ENCODE data around the gene COL11A2. TPM values are rescaled to one million over a fixed set of nuclear protein-coding genes. Genes with fewer than 3 reads are reported as not detected.
A peak's percentile ranks its signal among the peaks of the same experiment; 100 is the strongest.

The COL11A2 gene
- 1.3 and 2.7 TPM in 2 replicates for total RNA-seq (2014; rRNA removed; shearing (Covaris generic))
- polyA plus RNA-seq (2016; fragmentation: Nextera tagmentation; extraction: Ambion mirVana), result 1.6 and 2.2 TPM in 2 replicates
- long read RNA-seq, result 0 reads

GRCh38 chr6:33192105-33192646 lies at the start of gene COL11A2:
Gene COL11A2, minus strand, starts transcription at chr6:33192467. Its CDS starts 227 bp downstream, at chr6:33192240.
- peaks cover 27% of the 10 kb centered on the region for H3K27me3 ChIP-seq (ENCODE audit: insufficient read depth)
- H3K36me3 ChIP-seq (ENCODE audit: insufficient read depth), result no peaks in the 10 kb centered on the region; the same call in 1 of the 2 replicates
- ATAC-seq (peak; percentile 70), DNase-seq (ENCODE audit: low spot score) (peak; percentile 60)
- H3K4me1 ChIP-seq (ENCODE audit: insufficient read depth), result peaks cover 11% of the 10 kb centered on the region
- no peaks in the 10 kb centered on the region for H3K9me2 ChIP-seq (ENCODE audit: insufficient read depth)
- H3K4me3 Mint-ChIP-seq, result peak within 1 kb of the TSS; percentile 90
- no peaks in the 10 kb centered on the region for H4K20me1 ChIP-seq (replicated peaks; ENCODE audit: insufficient read depth)
- H3K4me3 ChIP-seq, result peak within 1 kb of the TSS; percentile 94
- H3F3A ChIP-seq (replicated peaks; ENCODE audit: low read depth), result 0 out of 2 replicates have a peak, but pooled peaks cover 2% of the 10 kb centered on the region
- H3K79me2 ChIP-seq (replicated peaks; ENCODE audit: insufficient read depth), result no peaks in the 10 kb centered on the region
- no peak for TF ChIP-seq ETS1 (IDR thresholded peaks at IDR 0.05)
- no peak for TF ChIP-seq CTCF (conservative IDR thresholded peaks at IDR 0.05; ENCODE audit: low read depth in 2 of 2)
- TF ChIP-seq REST (IDR thresholded peaks at IDR 0.05; ENCODE audit: unreplicated experiment), result no peak
- TF ChIP-seq NANOG (IDR thresholded peaks at IDR 0.05; ENCODE audit: borderline replicate concordance), result no peak
- TF ChIP-seq POLR2AphosphoS5 (IDR thresholded peaks at IDR 0.05; ENCODE audit: low read depth), result no peak
- TF ChIP-seq EZH2 (IDR thresholded peaks at IDR 0.05; ENCODE audit: low read depth, unreplicated experiment), result no peak
- TF ChIP-seq EZH2phosphoT487 (IDR thresholded peaks at IDR 0.05; ENCODE audit: unreplicated experiment), result no peak
- H3K4me2 ChIP-seq, result peak within 1 kb of the TSS; percentile 100
- H3K27ac ChIP-seq (ENCODE audit: low read depth), result no peak within 1 kb of the TSS
- peak within 1 kb of the TSS; percentile 100 for H2AFZ ChIP-seq
- peaks cover 23% of the 10 kb centered on the region for H3K36me3 Mint-ChIP-seq (ENCODE audit: low read depth)
- H3K27me3 Mint-ChIP-seq (ENCODE audit: insufficient read depth, low read depth, poor library complexity), result peaks cover 17% of the 10 kb centered on the region
- peaks cover 14% of the 10 kb centered on the region for H3K4me1 Mint-ChIP-seq
- no peaks in the 10 kb centered on the region for H3K9me3 Mint-ChIP-seq
- H3K27ac Mint-ChIP-seq, result no peak within 1 kb of the TSS

GRCh38 chr6:33241968-33242367 lies 49.7 kb upstream of the COL11A2 start:
- Histone ChIP-seq H3F3A (replicated peaks; ENCODE audit: low read depth) (no peaks in the 10 kb centered on the region), H3K4me1 (ENCODE audit: insufficient read depth) (no peaks in the 10 kb centered on the region), H3K9me2 (ENCODE audit: insufficient read depth) (no peaks in the 10 kb centered on the region), H3K4me2 (no peak overlapping the region), H3K27ac (ENCODE audit: low read depth) (no peak overlapping the region), H3K4me3 (no peak overlapping the region), H2AFZ (no peak overlapping the region), H4K20me1 (replicated peaks; ENCODE audit: insufficient read depth) (no peaks in the 10 kb centered on the region), H3K36me3 (ENCODE audit: insufficient read depth) (no peaks in the 10 kb centered on the region), H3K27me3 (ENCODE audit: insufficient read depth) (peaks cover 42% of the 10 kb centered on the region), H3K79me2 (replicated peaks; ENCODE audit: insufficient read depth) (no peaks in the 10 kb centered on the region)
- no peak overlapping the region for H3K4me3 Mint-ChIP-seq
- no peak for ATAC-seq
- no peak overlapping the region for H3K27ac Mint-ChIP-seq
- H3K36me3 Mint-ChIP-seq (ENCODE audit: low read depth), result no peaks in the 10 kb centered on the region
- no peaks in the 10 kb centered on the region for H3K9me3 Mint-ChIP-seq
- H3K4me1 Mint-ChIP-seq, result no peaks in the 10 kb centered on the region
- DNase-seq (ENCODE audit: low spot score), result no peak
- H3K27me3 Mint-ChIP-seq (ENCODE audit: insufficient read depth, low read depth, poor library complexity), result peaks cover 3% of the 10 kb centered on the region
- TF ChIP-seq POLR2AphosphoS5 (IDR thresholded peaks at IDR 0.05; ENCODE audit: low read depth), result no peak
- TF ChIP-seq EZH2phosphoT487 (IDR thresholded peaks at IDR 0.05; ENCODE audit: unreplicated experiment), result no peak
- no peak for TF ChIP-seq CREB1 (CRISPR knock-in tag; IDR thresholded peaks at IDR 0.05; ENCODE audit: low read depth)
- no peak for TF ChIP-seq JUNB (IDR thresholded peaks at IDR 0.05; ENCODE audit: unreplicated experiment)
- no peak for TF ChIP-seq ETS1 (IDR thresholded peaks at IDR 0.05)
- no peak for TF ChIP-seq REST (IDR thresholded peaks at IDR 0.05; ENCODE audit: unreplicated experiment)

All from GM23338 (cell line).